ENCODE results near the gene ADARB2.
"Not testable (repeated sequence)": the region's sequence is repeated elsewhere in the genome, so short reads cannot be mapped to it uniquely, and the experiment has no call there.

The ADARB2 gene

DNA sequence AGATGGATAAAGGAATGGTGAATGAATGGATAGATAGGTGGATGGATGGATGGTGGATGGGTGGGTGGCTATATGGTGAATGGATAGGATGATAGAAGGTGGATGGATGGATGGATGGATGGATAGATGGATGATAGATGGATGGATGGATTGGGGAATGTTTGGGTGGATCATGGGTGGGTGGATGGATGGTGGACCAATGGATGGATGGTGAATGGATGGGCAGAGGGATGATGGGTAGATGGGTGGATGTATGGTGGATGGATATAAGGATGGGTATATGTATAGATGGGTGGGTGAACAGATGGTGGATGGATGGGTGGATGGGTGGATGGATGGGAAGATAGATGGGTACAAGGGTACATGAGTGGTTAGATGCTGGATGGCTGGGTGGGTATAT is 322.4 kb downstream of the ADARB2 start:
- no peak for DNase-seq

DNA sequence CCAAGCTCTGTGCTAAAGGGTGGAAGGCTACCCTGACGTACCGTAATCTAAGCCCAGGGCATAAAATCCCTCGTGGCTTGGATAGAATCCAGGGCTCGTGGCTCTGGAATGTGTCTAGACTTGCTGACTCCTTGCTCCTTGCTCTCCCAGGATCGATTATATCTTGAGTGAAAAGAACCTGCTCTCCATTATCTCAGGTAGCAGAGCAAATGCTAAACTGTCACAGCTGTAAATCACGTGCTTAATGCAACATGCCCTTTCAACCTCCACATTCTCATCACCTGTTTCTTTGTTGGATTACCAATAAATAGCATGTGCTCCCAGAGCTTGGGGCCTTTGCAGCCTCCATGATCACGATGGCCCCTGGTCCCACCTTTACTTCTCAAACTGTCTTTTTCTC is 323.0 kb downstream of the ADARB2 start:
- not testable (repeated sequence) for DNase-seq

DNA sequence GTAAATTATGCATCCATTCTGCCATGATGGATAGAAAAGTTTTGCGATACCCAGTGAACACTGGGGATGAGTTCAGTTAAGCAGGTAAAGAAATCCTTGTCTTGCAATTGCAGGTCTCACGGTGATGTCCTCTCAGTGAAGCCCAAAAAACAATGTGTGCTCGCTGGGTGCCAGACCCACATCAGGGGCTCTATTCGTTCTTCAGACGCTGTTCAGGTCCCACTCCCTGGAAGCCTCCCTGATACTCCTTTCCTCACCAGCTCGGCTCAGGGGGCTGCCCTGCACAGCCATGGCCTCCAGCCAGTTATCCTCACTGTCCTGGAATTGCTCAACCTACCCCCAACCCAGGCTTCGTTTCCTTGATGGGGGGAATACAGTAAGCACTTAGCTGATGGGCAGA is 323.5 kb downstream of the ADARB2 start:
- no peak for DNase-seq

DNA sequence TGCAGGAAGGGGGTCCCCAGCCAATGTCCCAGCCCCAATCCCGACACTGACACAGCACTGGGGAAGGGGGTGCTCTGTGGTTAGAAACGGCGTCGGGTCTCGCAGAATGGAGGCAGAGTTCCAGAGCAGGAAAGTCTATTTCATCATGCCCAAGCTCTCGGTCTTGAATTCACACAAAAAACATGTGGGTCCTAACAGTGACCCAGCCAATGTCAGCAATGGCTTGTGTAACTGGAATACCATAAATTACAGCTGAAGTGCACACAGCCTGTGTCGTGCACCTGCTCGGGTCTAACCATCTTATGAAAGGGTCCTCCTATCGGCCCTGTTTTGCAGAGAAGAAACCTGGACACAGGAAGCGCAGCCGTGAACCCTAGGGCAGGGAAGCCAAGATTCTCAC is 324.1 kb downstream of the ADARB2 start:
- no peak for DNase-seq

DNA sequence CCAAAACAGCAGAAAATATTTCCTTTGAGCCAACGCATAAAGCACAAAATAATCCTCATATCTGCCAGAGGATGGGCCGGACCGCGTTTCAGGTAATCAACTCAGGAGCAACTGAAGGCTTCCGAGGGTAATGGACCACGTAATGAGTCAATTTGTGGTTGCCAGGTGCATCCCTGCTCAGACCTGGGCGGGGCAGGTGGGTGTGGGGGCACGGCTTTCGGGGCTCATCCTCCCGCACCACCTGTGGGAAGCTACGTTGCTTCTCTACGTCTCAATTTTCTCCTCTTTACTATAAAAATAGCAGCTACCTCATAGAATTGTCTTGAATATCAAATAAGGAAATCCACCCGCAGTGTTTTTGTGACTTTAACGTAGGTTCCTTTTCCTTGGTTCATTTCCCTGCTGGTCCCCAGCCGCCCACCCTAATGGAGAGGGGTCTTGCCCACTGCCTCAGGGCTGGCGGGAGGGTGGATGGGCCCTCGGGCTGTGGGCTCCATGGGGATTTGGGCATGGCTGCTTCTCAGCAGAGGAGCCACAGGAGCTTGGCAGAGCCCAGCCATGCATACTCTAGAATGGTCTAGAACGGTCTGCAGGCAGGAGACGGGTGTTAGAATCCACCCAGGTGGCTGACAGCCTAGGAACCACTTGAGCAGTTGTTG is 324.7 kb downstream of the ADARB2 start:
- no peak for DNase-seq

DNA sequence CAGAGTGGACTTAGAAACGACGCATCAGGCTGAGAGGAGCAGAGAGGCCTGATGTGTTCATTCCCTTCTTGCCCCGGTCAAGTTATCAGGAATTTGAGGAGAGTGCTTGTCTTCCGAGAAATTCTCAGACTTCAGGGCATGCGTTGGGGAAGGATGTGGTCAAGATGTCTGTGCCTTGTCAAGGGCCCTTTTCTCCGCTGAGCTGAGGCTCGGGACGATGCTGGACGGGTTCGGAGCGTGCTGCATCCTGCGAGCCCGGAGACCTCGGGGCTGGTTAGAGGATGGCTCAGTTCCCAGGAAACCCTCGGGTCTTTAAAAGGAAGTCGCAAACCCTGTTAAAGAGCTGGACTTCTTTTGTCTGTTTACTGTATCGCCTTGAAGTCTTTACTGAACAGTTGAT is 325.4 kb downstream of the ADARB2 start:
- DNase-seq: no peak

DNA sequence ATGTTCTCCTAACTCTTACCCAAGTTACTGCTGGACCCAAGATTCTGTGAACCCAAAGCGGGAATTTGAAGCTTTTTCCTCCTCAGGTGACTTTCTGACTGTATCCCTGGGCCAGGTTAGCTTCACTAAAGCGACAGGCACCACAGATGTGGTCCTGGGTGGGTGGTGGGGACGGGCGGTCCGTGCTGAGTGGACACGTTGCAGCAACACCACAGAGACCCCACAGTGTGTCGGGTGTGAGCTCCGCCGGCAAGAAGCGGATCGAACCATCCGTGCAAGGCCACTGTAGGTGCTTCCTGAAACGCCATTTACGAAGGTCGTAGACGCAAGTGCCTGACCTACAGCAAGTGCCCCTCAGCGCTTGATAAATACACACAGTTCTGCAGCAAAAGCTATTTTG is 325.9 kb downstream of the ADARB2 start:
- DNase-seq: no peak

DNA sequence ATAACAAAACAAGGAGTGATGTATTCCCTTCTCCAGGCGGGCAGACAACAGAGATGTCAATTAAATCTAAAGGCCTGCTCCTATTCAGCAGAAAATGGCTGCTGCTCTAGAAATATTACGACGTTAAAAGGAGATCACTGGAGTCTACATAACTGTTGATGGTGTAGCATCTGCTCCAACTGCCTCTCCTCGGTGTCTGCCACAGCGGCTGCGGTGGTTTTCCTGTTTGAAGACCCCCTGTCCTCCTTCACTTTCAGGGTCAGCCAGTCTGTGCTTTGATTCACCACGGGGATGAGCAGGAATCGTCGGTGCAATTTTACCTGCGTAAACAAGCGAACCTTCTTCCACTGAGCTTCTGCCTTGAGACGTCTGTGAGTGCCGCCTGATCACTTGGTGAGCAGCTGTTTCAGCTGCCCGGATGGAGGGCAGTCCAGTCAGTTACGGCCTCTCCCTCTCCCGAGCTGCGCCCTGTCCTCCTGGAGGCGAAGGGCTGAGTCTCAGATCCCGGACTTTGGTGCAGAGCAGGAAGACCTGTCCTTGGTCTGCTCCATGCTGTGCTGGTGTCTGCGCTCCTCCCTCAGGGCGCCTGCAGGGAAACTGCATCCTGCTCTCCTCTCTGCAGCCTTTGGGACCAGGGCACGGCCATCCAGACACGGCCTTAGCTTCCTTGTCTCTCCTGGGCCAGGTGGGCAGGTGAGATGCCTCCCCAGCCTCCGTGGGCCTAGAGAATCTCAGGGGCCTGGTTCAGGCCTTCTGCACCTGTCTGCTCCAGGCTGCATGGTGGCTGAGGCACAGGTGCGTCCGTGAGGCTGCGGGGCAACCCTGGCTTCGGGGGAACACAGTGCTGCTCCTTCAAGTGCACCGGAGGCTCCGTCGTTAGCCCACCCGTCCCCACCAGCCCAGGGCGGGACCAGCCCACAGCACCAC is 326.6 kb downstream of the ADARB2 start:
- no peak for DNase-seq

DNA sequence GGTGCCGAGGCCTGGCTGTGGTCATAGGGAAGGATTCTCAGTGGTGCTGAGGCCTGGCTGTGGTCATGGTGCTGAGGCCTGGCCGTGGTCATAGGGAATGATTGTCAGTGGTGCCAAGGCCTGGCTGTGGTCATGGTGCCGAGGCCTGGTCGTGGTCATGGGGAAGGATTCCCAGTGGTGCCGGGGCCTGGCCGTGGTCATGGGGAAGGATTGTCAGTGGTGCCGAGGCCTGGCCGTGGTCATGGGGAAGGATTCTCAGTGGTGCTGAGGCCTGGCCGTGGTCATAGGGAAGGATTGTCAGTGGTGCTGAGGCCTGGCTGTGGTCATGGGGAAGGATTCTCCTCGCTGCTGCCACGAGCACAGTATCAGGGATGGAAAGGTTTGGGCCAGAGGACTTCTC is 327.3 kb downstream of the ADARB2 start:
- DNase-seq: no peak

DNA sequence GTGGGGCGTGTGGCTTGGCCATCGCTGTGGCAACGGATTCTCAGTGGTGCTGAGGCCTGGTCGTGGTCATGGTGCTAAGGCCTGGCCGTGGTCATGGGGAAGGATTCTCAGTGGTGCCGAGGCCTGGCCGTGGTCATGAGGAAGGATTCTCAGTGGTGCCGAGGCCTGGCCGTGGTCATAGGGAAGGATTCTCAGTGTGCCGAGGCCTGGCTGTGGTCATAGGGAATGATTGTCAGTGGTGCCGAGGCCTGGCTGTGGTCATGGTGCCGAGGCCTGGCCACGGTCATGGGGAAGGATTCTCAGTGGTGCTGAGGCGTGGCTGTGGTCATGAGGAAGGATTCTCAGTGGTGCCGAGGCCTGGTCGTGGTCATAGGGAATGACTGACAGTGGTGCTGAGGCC is 327.9 kb downstream of the ADARB2 start:
- DNase-seq: no peak

DNA sequence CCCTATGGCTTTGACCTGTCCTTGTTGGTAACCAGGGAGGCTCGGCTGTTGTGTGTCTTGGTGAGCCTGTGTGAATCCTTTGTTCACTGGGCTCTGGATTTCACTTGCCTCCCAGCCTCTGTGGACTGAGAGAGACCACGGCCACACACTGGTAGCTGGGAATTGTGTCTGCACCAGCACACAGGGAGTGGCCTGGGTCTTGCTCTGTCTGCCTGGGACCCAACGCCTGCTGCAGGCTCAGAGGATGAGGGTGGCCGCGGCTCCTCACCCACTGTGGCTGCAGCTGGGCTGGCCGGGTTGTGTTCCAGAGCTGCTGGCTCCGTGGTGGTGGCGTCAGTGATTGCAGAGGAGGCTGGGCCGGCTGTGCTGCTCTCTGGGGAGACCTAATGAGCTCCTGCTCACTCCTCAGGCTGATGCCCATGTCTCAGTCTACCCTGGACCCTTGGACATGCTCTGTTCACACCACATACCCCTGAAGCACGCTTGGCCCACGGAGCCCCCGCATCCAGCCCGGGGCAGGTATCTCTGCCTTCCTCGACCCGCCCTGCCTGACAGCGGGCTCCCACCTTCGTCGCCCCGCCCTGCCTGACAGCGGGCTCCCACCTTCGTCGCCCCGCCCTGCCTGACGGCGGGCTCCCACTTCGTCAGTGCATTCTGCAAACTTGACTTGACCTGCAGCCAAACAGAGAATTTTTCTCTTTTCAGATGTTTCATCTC is 328.5 kb downstream of the ADARB2 start:
- no peak for DNase-seq

DNA sequence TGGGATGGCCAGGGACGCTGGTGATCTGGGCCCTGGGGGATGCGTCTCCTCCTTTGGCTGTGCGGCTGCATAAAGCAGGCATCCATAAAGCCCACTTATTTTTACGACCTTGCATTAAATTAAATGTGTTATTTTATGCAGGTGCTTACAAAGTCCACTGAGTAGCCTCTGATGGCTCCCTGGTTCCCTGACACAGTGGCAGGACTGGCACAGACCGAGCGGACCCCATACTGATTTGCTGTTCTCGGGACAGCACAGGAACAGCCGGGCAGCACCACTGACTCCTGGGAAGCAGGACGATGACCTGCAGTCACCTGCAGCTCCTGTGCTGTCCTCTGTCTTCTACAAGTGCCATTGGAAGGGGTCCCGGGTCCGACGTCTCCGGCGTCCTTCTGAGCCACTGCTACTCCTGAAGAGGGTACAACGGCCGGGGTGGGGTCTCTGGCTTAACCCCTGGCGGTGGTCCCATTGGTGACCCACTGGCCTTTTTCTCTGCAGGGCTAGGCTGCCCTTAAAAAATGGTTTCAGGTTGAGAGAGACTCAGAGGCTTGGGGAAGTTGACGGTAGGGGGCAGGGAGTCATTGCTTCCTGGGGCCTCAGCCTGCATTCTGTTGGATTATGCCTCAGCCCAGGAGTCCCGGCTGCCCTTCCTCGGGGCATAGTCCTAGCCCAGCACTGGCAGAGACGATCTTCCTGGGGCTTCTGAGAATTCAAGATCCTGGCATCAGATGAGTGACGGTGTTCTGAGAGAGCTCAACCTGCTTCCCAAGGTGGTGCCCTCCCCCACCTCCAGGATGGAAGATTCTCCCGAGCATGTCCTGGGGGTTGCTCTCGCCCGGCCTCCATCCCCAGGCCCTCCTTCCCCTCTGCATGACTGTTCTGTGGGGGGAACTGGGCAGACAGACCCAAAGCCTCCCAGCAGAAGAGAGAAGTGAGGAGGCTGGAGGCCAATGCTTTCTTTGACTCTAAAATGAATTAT is 330.1 kb downstream of the ADARB2 start:
- no peak for DNase-seq

DNA sequence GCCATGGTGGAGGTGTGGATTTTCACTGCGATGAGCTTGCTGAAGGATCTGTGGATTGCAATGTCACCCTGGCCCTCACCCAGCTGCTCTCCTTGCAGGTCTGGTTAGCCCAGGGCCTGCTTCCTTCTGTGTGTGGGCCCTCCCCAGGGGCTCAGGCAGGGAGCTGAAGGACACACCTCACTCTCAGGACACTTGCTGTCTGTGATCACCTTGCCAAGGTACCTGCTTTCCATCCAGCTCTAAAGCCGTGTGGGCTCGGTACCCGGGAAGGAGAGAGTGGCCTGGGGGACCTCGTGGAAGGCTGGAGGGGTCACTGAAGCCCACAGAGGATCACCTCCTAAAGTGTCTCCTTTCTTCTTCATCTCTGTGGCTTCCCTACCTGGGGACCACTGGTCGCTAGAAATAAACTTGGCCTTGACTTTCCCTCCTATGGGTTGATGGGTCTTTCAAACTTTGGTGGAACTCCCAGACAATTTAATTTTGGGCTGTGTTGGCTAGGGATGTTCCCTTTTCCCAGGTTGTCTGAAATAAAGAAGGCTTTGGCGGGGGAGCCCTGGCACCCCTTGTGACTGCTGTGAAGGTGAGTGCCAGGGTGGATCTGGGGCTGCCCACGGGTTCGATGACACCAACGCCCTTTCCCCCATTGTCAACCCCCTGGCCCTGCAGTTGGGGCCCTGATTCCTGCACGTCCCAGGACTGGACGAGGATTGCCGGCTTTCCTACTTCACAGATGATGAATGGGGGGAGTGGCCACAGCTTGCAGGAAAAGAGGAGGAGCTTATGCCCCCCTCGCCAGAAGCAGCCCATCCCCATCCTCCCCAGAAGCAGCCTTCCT is 331.0 kb downstream of the ADARB2 start:
- no peak for DNase-seq

DNA sequence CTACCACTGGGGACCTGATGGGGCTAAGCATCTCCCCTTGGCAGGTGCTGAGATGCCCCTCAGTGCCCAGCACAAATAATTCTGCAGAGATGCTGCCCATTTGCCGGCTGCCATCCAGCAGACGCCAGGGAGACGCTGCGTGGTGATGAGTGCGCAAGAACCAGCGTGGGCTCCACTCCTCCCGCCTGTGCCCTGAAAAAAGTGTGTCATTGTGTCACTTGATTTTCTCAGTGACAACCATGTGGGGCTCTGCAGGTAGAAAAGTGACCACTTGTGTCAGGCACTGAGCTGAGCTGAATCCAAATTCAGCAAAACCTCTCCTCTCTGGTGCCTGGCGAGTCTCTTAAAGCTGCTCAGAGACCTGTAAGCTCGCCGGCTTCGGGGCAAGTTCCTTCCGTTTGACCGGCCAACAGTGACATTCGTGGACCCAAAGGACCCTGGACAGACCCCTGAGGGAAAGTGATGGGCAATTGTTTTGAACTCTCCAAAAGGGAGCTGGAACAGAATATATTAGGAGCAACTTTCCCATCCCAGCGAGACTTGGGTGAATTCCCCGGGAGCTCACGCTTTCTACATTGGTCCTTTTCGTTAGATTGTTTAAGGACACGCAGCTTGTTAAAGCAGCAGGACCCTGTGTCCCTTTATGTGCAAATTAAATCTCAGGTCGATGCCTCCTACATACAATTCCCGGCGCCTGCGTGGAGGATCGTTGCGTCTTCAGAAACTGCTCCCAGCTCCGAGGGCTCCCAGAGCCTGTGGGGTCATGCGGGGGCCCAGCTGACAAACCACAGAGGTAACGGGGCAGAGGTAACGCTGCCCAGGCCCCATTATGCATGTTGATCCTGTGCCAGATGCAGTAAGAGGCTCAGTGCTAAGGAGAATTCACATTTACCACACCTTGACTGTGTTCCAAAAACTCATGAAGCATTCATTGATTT is 332.7 kb downstream of the ADARB2 start:
- no peak for DNase-seq

DNA sequence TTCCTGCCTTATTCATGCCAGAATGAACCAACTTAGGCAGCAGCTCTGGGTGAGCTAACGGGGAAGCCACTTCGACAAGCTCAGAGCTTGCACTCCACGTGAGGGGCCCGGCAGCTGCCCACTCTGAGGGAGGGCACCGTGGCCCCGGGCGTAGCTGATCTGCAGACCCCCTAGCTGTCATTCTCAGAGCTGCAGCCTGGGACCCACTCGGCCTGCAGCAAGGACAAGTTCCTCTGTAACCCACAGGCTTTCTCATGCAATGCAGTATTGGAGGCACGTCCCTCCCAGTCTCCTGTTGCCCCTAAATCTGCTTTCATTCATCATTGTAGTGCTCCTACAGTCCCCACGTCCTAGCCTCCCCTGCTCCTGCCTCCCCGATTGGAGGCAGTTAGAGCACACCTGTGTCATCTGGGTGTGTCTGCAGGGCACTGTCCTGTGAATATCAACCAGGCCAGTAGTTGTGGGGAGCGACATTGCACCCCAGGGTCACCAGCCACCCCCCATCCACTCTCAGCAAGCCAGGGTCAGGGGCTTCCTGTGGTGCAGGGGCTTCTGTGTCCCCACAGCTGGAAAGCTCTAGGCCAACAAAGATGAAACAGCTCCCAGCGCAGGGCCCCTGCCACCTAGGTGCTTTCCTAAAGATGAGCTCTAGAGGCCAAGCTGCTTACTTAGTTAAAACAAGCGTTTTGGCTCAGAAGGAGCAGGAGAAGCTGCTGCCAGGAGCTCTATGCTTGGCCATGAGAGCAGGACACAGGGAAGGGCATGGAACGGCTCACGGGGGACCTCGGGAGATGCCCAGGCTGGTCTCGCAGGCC is 333.6 kb downstream of the ADARB2 start:
- DNase-seq: no peak

DNA sequence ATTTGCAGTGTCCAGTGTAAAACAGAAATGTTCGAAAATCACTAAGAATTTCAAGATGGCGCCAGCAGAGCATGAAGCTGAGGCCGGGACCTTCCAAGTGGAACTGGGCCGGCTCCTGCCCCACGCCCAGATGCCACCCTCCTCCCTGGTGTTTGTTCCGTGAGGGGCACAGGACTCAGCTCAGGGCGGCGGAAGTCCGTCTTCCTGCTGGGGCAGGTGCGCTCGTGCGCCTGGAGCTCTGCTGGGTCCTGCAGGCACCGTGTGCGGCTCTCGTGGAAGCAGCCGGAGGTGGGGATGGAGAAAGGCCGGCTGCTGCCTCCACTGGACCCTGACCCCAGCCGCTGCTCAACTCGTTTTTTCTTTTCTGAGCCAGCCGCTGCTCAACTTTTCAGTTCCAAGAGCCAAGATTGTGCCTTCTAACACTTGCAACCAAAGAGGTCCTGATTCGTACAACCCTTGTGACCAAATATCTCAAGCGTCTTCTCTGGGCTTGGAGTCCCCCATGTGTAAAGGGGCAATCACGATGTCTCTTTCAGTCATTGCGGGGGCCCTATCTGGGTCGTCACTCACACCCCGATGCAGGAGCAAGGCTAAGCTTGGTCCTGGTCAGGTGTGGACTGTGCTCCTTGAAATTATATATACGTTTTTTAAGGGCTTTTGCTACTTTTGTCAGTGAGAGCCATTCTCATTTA is 334.4 kb downstream of the ADARB2 start:
- DNase-seq: no peak

DNA sequence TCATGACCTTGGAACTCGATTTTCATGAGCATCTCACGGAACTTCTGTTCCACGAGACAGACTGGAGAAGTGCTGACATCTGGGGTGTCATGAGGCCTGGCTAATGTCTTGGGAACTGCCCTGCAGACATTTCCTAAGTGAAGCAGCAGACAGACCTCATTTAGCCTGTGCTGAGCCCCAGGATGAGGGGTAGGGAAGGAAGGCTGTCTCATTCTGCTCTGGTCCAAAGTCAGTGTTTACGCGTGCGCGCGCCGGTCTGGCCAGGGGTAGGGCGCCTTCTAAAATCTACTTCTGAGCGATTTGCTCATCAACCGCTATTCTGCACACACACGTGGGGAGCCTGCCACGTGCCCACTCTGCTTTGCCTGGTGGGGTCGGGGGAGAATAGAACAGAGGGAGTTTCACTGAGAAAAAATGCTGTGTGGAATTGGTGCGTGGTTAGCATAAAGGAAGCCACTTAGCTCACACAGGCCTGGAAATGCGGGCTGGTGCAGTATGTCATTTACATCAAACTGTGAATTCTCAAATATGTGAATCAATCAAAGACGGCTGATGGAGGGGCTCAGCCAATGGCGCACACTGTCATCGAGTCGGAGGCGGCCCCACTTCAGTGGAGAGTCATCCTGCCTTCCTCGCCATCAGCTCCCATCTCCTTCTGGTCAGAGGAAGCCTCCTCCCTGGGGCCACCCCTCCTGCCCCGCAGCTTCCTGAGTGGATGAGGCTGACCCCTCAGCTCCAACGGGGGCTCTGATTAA is 335.1 kb downstream of the ADARB2 start:
- no peak for DNase-seq

All from NCI-H2081 treated with DMSO at 0.1 percent for 48 hours (cell line).